NCI-H1417 treated with DMSO at 0.1 percent for 48 hours (cell line): Measurements from ENCODE around the gene KCNQ1.

Experiments
- DNase-seq: peaks from one replicate; lab custom pipeline; 2025; lab: John Stamatoyannopoulos, UW

The KCNQ1 gene

GRCh38 chr11:2808850-2809846, 364.3 kb downstream of the KCNQ1 start:
- no peak for DNase-seq

DNA sequence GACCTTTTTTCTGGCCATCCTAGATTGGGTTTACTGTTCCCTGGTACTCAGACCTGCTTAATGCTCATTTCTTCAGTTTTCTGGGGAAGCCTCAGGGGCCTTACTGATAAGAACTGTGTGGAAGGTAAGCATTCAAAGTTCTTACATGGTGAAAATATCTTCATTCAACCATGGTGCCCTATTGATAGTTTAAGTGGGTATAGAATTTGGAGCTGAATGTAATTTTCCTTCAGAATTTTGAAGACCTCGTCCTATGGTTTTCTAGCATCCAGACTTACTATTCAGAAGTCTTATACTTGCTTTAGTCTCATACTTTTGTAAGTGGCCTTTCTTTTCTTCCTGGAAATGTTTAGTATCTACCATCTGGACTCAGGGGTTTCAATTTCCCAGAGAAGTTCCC, 365.0 kb downstream of the KCNQ1 start:
- DNase-seq = no peak

- no peak for DNase-seq
Observed at GRCh38 chr11:2810411-2811205, 365.8 kb downstream of the KCNQ1 start.

GRCh38 chr11:2811206-2812091, 366.6 kb downstream of the KCNQ1 start:
- no peak for DNase-seq

- DNase-seq = no peak
Observed at GRCh38 chr11:2812371-2812991, 367.7 kb downstream of the KCNQ1 start.

DNA sequence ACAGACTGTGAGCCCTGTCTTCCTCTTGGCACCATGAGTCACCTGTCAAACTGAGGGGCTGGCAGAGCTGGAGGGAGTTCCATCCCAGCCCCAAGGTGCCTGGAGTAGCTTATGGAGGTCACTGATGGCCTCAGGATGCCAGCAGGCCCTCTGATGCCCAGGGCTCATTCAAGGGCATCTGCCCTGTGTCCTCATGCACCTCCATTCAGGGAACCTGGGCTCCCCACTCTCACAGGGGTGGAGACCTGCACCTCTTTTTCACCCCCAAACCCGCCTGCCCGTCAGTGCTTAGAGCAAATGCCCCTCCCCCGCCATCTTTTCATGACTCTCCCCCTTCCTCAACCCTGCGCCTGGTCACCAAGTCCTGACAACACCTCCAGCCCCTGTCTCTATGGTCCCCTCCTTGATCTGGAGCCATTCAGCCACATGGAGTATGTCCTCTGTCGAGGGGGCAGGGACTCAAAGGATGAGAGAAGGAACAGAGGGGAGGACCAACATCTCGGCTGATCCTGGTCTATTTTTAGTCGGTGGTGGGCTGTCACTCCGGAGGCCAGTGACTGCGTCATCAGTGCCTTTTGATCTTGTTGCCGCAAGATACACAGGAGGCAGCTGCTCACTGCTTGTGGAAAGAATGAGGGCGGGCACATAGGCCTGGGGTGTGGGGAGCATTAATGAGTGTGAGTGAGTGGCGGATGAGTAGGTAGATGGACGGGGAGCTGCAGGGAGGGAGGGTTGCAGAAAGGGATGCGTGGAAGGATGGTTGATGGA, 368.5 kb downstream of the KCNQ1 start:
- no peak for DNase-seq

GRCh38 chr11:2813968-2814367, 369.2 kb downstream of the KCNQ1 start:
- DNase-seq = no peak

GRCh38 chr11:2814751-2815150, 369.9 kb downstream of the KCNQ1 start:
- DNase-seq = no peak

GRCh38 chr11:2815762-2816496, 371.1 kb downstream of the KCNQ1 start:
- no peak for DNase-seq

- no peak for DNase-seq
Observed at GRCh38 chr11:2816523-2816922, 371.7 kb downstream of the KCNQ1 start.

GRCh38 chr11:2816941-2817421, 372.2 kb downstream of the KCNQ1 start:
- no peak for DNase-seq

DNA sequence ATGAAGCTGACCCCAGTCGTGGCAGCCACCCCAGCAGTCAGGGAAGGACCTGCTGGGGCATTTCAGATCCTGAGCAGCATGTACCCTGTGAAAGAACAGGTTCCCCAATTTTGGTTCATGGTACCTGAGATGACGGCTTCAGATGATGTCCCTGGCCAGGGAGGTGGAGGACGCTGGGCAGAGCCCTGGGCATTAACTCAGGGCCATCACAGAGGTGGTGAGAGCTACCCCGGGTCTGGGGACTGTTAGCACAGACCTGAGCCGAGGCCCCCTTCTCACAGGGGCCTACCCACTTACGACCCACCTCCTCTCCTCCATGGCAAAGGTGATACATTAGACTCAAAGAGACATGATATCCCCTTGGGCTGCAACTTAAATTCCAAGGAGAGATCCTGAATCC, 372.6 kb downstream of the KCNQ1 start:
- DNase-seq = no peak

GRCh38 chr11:2818021-2818420, 373.2 kb downstream of the KCNQ1 start:
- DNase-seq = no peak

- DNase-seq = no peak
Observed at GRCh38 chr11:2818503-2818902, 373.7 kb downstream of the KCNQ1 start.

DNA sequence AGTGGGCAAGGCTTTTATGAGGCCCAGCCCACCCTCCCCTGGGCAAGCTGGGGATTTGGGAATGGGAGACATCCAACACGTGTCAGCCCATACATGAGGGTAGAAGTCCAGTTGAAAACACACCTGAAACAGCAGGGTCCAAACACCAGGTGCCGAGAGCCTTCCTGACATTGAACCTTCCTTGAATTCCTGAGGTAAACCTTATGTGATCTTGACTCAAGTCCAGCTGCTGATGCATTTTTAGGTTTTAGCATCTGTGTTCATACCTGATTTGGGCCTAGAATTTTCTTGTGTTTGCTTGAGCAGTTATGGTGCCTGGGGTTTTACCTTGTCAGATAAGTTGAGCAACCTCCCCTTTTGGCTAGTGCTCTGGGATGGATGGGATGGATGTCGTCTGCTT, 374.5 kb downstream of the KCNQ1 start:
- DNase-seq = no peak

GRCh38 chr11:2820976-2821375, 376.2 kb downstream of the KCNQ1 start:
- no peak for DNase-seq

DNA sequence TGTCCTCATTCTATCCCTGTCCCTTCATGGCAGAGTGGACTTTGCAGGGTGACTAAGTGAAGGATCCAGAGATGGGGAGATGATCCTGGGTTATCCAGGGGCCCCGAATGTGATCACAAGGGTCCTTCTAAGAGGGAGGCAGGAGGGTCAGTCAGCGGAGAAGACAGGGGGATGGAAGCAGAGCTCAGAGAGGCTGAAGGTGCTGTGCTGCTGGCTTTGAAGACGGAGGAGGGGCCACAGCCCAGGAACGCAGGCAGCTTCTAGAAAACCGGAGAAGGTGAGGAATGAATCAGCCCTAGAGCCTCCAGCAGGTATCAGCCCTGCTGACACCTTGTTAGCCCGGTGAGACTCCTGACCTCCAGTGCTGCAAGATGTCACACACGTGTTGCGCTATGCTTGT, 377.1 kb downstream of the KCNQ1 start:
- DNase-seq = no peak

- no peak for DNase-seq
Observed at GRCh38 chr11:2824851-2825250, 380.0 kb downstream of the KCNQ1 start.

- DNase-seq = no peak
Observed at GRCh38 chr11:2825261-2825888, 380.6 kb downstream of the KCNQ1 start.
